Rectal smooth muscle tissue (tissue), 1 donor: Measurements from ENCODE around the gene MED16.
"Not testable (repeated sequence)": the region's sequence is repeated elsewhere in the genome, so short reads cannot be mapped to it uniquely, and the experiment has no call there.

Experiments
- H3K27ac ChIP-seq: one replicate; pipeline ENCODE4 v1.7.0; 2013; ENCODE audit warnings: low read depth, low read length, inconsistent platforms
- H3K27me3 ChIP-seq: one replicate; pipeline ENCODE4 v1.7.0; 2013; ENCODE audit warnings: low read length; ENCODE audit not compliant: control insufficient read depth, insufficient read depth
- H3K36me3 ChIP-seq: one replicate; pipeline ENCODE4 v1.7.0; 2013; ENCODE audit warnings: low read length; ENCODE audit not compliant: control insufficient read depth, insufficient read depth
- H3K4me1 ChIP-seq: one replicate; pipeline ENCODE4 v1.7.0; 2013; ENCODE audit warnings: low read length; ENCODE audit not compliant: control insufficient read depth, insufficient read depth
- H3K4me3 ChIP-seq: one replicate; pipeline ENCODE4 v1.7.0; 2013; ENCODE audit warnings: low read length
- H3K9ac ChIP-seq: one replicate; pipeline ENCODE4 v1.7.0; 2013; ENCODE audit warnings: low read length

Gene MED16

GRCh38 chr19:821825-822503 is 71.0 kb downstream of the MED16 start, which contains the start of gene PLPPR3:
Gene PLPPR3 (minus strand): TSS chr19:821955. CDS start chr19:821559, 396 bp downstream.
- Histone ChIP-seq H3K27me3 (peaks cover 6% of the 10 kb centered on the region), H3K36me3 (no peaks in the 10 kb centered on the region), H3K9ac (no peak within 1 kb of the TSS), H3K4me3 (no peak within 1 kb of the TSS), H3K27ac (no peak within 1 kb of the TSS), H3K4me1 (no peaks in the 10 kb centered on the region)

- Histone ChIP-seq H3K4me3 (no peak overlapping the region), H3K4me1 (no peaks in the 10 kb centered on the region), H3K9ac (no peak overlapping the region), H3K36me3 (no peaks in the 10 kb centered on the region), H3K27me3 (peaks cover 6% of the 10 kb centered on the region), H3K27ac (no peak overlapping the region)
Observed at GRCh38 chr19:821231-821824, 71.7 kb downstream of the MED16 start.

DNA sequence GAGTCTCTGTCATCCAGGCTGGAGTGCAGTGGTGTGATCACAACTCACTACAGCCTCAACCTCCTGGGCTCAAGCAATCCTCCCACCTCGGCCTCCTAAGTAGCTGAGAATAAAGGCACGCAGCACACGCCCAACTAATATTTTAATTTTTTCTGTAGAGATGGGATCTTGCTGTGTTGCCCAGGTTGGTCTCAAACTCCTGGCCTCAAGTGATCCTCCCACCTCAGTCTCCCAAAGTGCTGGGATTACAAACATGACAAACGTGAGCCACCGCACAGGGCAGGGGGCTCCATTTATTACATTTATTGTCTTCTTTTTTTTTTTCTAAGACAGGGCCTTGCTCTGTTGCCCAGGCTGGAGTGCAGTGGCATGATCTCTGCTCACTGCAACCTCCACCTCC is 72.8 kb downstream of the MED16 start:
- H3K4me3 ChIP-seq, H3K4me1 ChIP-seq, H3K36me3 ChIP-seq, H3K27me3 ChIP-seq, H3K27ac ChIP-seq, H3K9ac ChIP-seq: not testable (repeated sequence)
